Astrocyte (in vitro differentiated cells and primary cell): ENCODE data around the gene GID8. TPM values are rescaled to one million over a fixed set of nuclear protein-coding genes. Genes with fewer than 3 reads are reported as not detected.

Experiments used
- DNase-seq: peaks from one replicate; pipeline ENCODE4 v3.0.0-alpha.2; 2010; ENCODE audit warnings: low read depth
- FAIRE-seq: peaks from 2 replicates; lab custom pipeline; 2011; peaks lifted over from hg19 to GRCh38; lab: Jason Lieb, UNC
- H2AFZ ChIP-seq: 2 replicates; pipeline ENCODE4 v1.6.0; 2012; ENCODE audit warnings: low read depth, low read length, inconsistent platforms
- H3K27ac ChIP-seq: 2 replicates; pipeline ENCODE4 v1.5.1; 2011; ENCODE audit warnings: low read depth, low read length, inconsistent platforms
- H3K27me3 ChIP-seq: 2 replicates; pipeline ENCODE4 v1.6.0; 2011; ENCODE audit warnings: low read length, inconsistent platforms; ENCODE audit not compliant: insufficient read depth
- H3K36me3 ChIP-seq: 2 replicates; pipeline ENCODE4 v1.5.1; 2011; ENCODE audit warnings: low read length, inconsistent platforms; ENCODE audit not compliant: insufficient read depth
- H3K4me1 ChIP-seq: 2 replicates; pipeline ENCODE4 v1.5.1; 2011; ENCODE audit warnings: low read length, inconsistent platforms; ENCODE audit not compliant: insufficient read depth
- H3K4me2 ChIP-seq: 2 replicates; pipeline ENCODE4 v1.6.0; 2012; ENCODE audit warnings: low read length, inconsistent platforms
- H3K4me3 ChIP-seq: 2 replicates; pipeline ENCODE4 v1.5.1; 2011; ENCODE audit warnings: low read depth, mild to moderate bottlenecking, low read length, inconsistent platforms; ENCODE audit not compliant: insufficient read depth
- H3K79me2 ChIP-seq: 2 replicates; pipeline ENCODE4 v1.6.0; 2012; ENCODE audit warnings: mild to moderate bottlenecking, low read length, inconsistent platforms; ENCODE audit not compliant: insufficient read depth
- H3K9ac ChIP-seq: 2 replicates; pipeline ENCODE4 v1.6.0; 2012; ENCODE audit warnings: mild to moderate bottlenecking, low read length, inconsistent platforms
- H3K9me3 ChIP-seq: 2 replicates; pipeline ENCODE4 v1.5.1; 2012; ENCODE audit warnings: low read depth, mild to moderate bottlenecking, low read length, inconsistent platforms; ENCODE audit not compliant: insufficient read depth
- H4K20me1 ChIP-seq: 2 replicates; pipeline ENCODE4 v1.6.0; 2012; ENCODE audit warnings: low read length, inconsistent platforms; ENCODE audit not compliant: insufficient read depth
- H3K27ac Mint-ChIP-seq: one replicate; pipeline ENCODE4 v1.8.0; 2021; ENCODE audit warnings: mild to moderate bottlenecking, mixed read lengths; ENCODE audit not compliant: unreplicated experiment
- H3K27me3 Mint-ChIP-seq: one replicate; pipeline ENCODE4 v1.8.0; 2021; ENCODE audit warnings: low read depth, mixed read lengths; ENCODE audit not compliant: unreplicated experiment
- H3K36me3 Mint-ChIP-seq: one replicate; pipeline ENCODE4 v1.8.0; 2021; ENCODE audit warnings: low read depth, mixed read lengths; ENCODE audit not compliant: unreplicated experiment
- H3K4me1 Mint-ChIP-seq: one replicate; pipeline ENCODE4 v1.8.0; 2021; ENCODE audit warnings: low read depth, mixed read lengths; ENCODE audit not compliant: unreplicated experiment
- H3K4me3 Mint-ChIP-seq: one replicate; pipeline ENCODE4 v1.8.0; 2021; ENCODE audit warnings: mild to moderate bottlenecking, moderate library complexity, mixed read lengths; ENCODE audit not compliant: unreplicated experiment
- H3K9me3 Mint-ChIP-seq: one replicate; pipeline ENCODE4 v1.8.0; 2021; ENCODE audit warnings: mild to moderate bottlenecking, mixed read lengths; ENCODE audit not compliant: unreplicated experiment
- CTCF ChIP-seq: IDR thresholded peaks from 2 replicates; pipeline ENCODE4 v1.5.1; 2011; ENCODE audit warnings: low read depth, mild to moderate bottlenecking, inconsistent platforms, low read length, moderate library complexity; ENCODE audit not compliant: insufficient read depth
- EZH2 ChIP-seq: IDR thresholded peaks from 2 replicates; pipeline ENCODE4 v1.6.1; 2012; ENCODE audit warnings: mild to moderate bottlenecking, low read length, inconsistent platforms; ENCODE audit not compliant: insufficient read depth
- total RNA-seq: library from RNA; stranded (reverse); gene quantifications from 2 replicates; pipeline ENCODE4 v1.2.1, GENCODE V29; 2021

Gene GID8
- total RNA-seq, 1 donor from 2014 or later, result 37.1 TPM

GRCh38 chr20:62943396-62943795 lies 5.4 kb downstream of the GID8 start:
- Mint-ChIP-seq H3K4me1 (peaks cover 14% of the 10 kb centered on the region), H3K9me3 (peaks cover 1% of the 10 kb centered on the region), H3K27ac (no peak overlapping the region), H3K36me3 (peaks cover 27% of the 10 kb centered on the region), H3K27me3 (no peaks in the 10 kb centered on the region), H3K4me3 (no peak overlapping the region)
- Histone ChIP-seq H3K27ac (no peak overlapping the region), H3K79me2 (peaks cover 65% of the 10 kb centered on the region), H3K36me3 (peaks cover 29% of the 10 kb centered on the region), H3K4me3 (no peak overlapping the region), H4K20me1 (peaks cover 81% of the 10 kb centered on the region), H3K27me3 (no peaks in the 10 kb centered on the region), H3K9me3 (no peaks in the 10 kb centered on the region), H3K4me1 (peaks cover 13% of the 10 kb centered on the region), H2AFZ (no peak overlapping the region), H3K9ac (no peak overlapping the region), H3K4me2 (no peak overlapping the region)
- DNase-seq (no peak), FAIRE-seq (no peak)
- TF ChIP-seq CTCF (no peak), EZH2 (no peak)

- H3K4me3 ChIP-seq, result no peak overlapping the region
- peaks cover 11% of the 10 kb centered on the region for H3K4me1 Mint-ChIP-seq
- H3K27ac ChIP-seq, result no peak overlapping the region
- H4K20me1 ChIP-seq, result peaks cover 75% of the 10 kb centered on the region
- peaks cover 32% of the 10 kb centered on the region for H3K36me3 Mint-ChIP-seq
- peaks cover 34% of the 10 kb centered on the region for H3K36me3 ChIP-seq
- no peak overlapping the region for H3K4me2 ChIP-seq
- H3K79me2 ChIP-seq, result peaks cover 61% of the 10 kb centered on the region
- no peak overlapping the region for H3K27ac Mint-ChIP-seq
- no peaks in the 10 kb centered on the region for H3K27me3 ChIP-seq
- no peaks in the 10 kb centered on the region for H3K27me3 Mint-ChIP-seq
- FAIRE-seq, result no peak
- no peak overlapping the region for H3K9ac ChIP-seq
- no peak overlapping the region for H2AFZ ChIP-seq
- H3K9me3 ChIP-seq, result peaks cover 4% of the 10 kb centered on the region
- TF ChIP-seq CTCF (no peak), EZH2 (no peak)
- DNase-seq, result no peak
- H3K4me3 Mint-ChIP-seq, result no peak overlapping the region
- peaks cover 6% of the 10 kb centered on the region for H3K4me1 ChIP-seq
- peaks cover 2% of the 10 kb centered on the region for H3K9me3 Mint-ChIP-seq
Measured at GRCh38 chr20:62944184-62944583, 6.2 kb downstream of the GID8 start.

- Mint-ChIP-seq H3K27me3 (no peaks in the 10 kb centered on the region), H3K27ac (no peak overlapping the region), H3K4me1 (peaks cover 7% of the 10 kb centered on the region), H3K36me3 (peaks cover 38% of the 10 kb centered on the region), H3K9me3 (peaks cover 2% of the 10 kb centered on the region), H3K4me3 (no peak overlapping the region)
- Histone ChIP-seq H3K36me3 (peaks cover 34% of the 10 kb centered on the region), H3K4me3 (no peak overlapping the region), H4K20me1 (peaks cover 75% of the 10 kb centered on the region), H3K9ac (no peak overlapping the region), H2AFZ (no peak overlapping the region), H3K27ac (no peak overlapping the region), H3K4me1 (peaks cover 2% of the 10 kb centered on the region), H3K9me3 (peaks cover 4% of the 10 kb centered on the region), H3K27me3 (no peaks in the 10 kb centered on the region), H3K4me2 (no peak overlapping the region), H3K79me2 (peaks cover 55% of the 10 kb centered on the region)
- TF ChIP-seq EZH2 (no peak), CTCF (no peak)
- no peak for FAIRE-seq
- no peak for DNase-seq
Measured at GRCh38 chr20:62944746-62945145, 6.8 kb downstream of the GID8 start.
